ENCODE data around the gene FRMPD2.
A peak's percentile ranks its signal among the peaks of the same experiment; 100 is the strongest.

Gene FRMPD2, protein sequence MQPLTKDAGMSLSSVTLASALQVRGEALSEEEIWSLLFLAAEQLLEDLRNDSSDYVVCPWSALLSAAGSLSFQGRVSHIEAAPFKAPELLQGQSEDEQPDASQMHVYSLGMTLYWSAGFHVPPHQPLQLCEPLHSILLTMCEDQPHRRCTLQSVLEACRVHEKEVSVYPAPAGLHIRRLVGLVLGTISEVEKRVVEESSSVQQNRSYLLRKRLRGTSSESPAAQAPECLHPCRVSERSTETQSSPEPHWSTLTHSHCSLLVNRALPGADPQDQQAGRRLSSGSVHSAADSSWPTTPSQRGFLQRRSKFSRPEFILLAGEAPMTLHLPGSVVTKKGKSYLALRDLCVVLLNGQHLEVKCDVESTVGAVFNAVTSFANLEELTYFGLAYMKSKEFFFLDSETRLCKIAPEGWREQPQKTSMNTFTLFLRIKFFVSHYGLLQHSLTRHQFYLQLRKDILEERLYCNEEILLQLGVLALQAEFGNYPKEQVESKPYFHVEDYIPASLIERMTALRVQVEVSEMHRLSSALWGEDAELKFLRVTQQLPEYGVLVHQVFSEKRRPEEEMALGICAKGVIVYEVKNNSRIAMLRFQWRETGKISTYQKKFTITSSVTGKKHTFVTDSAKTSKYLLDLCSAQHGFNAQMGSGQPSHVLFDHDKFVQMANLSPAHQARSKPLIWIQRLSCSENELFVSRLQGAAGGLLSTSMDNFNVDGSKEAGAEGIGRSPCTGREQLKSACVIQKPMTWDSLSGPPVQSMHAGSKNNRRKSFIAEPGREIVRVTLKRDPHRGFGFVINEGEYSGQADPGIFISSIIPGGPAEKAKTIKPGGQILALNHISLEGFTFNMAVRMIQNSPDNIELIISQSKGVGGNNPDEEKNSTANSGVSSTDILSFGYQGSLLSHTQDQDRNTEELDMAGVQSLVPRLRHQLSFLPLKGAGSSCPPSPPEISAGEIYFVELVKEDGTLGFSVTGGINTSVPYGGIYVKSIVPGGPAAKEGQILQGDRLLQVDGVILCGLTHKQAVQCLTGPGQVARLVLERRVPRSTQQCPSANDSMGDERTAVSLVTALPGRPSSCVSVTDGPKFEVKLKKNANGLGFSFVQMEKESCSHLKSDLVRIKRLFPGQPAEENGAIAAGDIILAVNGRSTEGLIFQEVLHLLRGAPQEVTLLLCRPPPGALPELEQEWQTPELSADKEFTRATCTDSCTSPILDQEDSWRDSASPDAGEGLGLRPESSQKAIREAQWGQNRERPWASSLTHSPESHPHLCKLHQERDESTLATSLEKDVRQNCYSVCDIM (N-terminal part only)

DNA sequence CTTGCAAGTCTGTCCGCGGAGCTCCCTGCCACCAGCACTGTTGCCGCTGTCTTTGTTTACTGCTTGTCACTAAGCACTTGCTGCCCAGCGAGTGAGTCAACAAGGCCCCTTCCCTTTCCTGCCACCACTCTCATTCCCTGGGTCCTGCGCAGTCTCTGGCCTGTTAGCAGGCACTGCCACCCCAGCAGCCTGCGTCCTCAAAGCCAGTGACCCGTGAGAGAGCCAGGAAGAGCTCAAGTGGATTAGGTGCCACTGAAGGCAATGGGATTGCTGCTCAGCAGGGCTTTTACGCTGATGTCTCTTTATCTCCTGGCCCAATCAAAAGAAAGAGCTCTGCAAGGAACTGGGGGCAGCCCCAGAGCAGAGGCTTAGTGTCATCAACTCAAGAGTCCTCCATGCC lies at the start of gene FRMPD2:
TSS of gene FRMPD2 (minus strand) at position 61 of the 400 bp plus-strand sequence. CDS start 129 bp downstream, outside the sequence.
- DNase-seq (ENCODE audit: low read depth in 2 of 2) = no peak

DNA sequence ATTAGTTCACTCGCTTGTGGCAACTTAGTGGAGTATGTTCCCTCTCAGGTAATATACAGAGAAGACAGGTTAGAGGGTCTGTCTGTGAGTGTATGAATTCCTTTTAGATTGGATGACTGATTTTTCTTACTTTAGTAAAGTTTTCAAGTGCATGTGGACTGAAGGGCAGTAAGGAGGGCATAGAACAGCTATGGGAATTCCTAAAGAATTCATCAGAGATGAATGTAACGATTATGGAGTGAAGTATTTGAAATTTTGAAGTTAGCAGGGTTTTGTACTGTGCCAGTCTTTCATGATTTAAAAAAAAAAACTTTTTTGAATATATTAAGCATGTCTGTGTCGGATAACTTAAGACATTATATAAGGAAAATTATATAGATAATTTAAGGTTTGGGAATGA lies 47.5 kb upstream of the FRMPD2 start:
- no peak for DNase-seq (ENCODE audit: low read depth in 2 of 2)

DNA sequence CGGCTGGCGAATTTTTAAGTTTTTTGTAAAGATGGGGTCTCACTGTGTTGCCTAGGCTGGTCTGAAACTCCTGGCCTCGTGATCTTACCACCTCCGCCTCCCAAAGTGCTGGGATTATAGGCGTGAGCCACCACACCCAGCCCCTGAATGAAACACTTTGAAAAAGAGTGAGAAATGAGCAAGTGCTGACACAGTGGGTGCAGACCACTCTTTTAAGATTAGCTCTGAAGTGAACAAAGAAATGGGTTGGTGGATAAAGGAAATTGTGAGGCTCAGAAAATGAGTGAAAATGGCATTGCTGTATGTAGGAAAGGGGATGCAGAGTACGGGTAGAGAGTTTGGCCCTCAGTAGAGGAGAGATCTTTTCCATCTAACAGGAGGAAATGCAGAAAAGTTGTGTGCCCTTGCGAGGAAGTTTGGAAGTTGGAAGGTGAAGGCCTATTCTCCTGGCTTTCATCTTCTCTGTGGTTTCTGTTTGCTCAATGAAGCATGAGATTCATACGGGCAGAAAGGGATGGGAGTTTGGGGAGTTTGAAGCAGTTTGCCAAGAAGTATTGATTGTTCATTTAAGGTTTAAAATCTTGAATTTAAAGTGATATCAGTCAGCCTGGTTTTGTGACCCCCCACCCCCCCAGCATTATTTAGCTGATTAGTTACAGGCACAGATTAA lies 43.0 kb upstream of the FRMPD2 start:
- DNase-seq (ENCODE audit: low read depth in 2 of 2) = no peak

GRCh38 chr10:48316236-48316635 lies 41.7 kb upstream of the FRMPD2 start:
- DNase-seq (ENCODE audit: low read depth in 2 of 2) = no peak

GRCh38 chr10:48314107-48314506 lies 39.6 kb upstream of the FRMPD2 start:
- no peak for DNase-seq (ENCODE audit: low read depth in 2 of 2)

GRCh38 chr10:48309711-48310226 lies 35.3 kb upstream of the FRMPD2 start:
- DNase-seq (ENCODE audit: low read depth in 2 of 2) = no peak

DNA sequence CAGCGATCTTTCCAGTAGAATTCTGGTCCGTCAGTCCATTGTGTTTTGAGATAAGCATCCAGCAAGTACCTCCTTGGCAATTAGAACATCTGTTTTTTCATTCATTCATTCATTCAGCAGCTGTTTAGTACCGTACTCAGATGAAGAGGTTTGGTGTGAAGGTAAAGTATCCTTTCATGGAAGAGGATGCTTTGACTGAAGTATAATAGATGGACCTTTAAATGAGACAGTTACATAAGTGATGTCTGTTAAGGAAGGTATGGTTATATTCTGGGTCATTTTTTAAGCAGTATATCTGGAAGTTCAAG lies 33.2 kb upstream of the FRMPD2 start:
- DNase-seq (ENCODE audit: low read depth in 2 of 2) = no peak

- peak; percentile 27 to 41 for DNase-seq (ENCODE audit: low read depth in 2 of 2)
These were observed 32.6 kb upstream of the FRMPD2 start for GRCh38 chr10:48306870-48307710.

DNA sequence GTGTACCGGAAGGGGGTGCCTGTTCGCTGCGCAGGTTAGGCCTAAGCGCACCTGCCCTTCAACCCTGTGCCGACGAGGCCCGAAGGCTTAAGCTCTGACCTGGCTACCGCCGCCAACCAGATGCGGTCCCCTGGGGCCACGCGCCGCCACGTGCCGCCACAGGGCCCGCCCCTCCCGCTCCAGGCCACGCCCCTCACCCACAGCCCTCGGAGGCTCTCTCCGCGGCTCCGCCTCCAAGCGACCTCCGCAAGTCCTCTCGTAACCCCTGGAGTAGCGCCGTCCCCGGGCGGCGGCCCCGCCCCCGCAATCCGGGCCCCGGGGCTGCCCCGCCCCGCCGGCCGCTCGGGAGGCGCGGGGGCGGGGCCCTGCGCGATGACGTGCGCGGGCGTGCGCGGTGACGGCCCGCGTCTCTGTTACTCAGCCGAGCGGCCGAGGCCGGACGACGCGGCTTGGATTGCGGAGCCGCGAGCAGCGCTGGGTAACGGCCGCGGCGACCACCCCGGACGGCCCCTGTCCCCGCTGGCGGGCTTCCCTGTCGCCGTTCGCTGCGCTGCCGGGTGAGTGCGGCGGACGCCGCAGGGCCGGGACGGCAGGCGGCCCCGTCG lies 31.9 kb upstream of the FRMPD2 start, which contains the start of gene MAPK8:
TSS of gene MAPK8 (plus strand) at position 413 of the 605 bp plus-strand sequence. CDS start 94,984 bp downstream, outside the sequence.
- peak; percentile 74 to 82 for DNase-seq (ENCODE audit: low read depth in 2 of 2)

DNA sequence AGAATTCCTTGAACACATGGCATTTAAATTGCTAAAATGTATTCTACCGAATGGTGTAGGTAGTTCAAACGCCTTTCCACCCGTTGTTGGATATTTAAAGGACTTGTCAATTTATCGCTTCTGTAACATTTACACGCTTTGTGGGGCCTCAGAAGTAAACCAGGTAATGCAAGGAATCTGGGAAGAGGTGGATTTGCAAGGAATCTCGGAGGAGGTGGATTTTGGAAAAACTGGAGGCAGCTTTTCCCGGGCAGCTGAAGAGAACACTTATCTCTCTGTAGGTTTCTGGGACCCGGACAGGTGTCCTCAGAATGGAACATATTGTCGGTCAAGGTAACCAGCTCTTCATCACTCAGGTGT lies 31.4 kb upstream of the FRMPD2 start:
- no peak for DNase-seq (ENCODE audit: low read depth in 2 of 2)

DNA sequence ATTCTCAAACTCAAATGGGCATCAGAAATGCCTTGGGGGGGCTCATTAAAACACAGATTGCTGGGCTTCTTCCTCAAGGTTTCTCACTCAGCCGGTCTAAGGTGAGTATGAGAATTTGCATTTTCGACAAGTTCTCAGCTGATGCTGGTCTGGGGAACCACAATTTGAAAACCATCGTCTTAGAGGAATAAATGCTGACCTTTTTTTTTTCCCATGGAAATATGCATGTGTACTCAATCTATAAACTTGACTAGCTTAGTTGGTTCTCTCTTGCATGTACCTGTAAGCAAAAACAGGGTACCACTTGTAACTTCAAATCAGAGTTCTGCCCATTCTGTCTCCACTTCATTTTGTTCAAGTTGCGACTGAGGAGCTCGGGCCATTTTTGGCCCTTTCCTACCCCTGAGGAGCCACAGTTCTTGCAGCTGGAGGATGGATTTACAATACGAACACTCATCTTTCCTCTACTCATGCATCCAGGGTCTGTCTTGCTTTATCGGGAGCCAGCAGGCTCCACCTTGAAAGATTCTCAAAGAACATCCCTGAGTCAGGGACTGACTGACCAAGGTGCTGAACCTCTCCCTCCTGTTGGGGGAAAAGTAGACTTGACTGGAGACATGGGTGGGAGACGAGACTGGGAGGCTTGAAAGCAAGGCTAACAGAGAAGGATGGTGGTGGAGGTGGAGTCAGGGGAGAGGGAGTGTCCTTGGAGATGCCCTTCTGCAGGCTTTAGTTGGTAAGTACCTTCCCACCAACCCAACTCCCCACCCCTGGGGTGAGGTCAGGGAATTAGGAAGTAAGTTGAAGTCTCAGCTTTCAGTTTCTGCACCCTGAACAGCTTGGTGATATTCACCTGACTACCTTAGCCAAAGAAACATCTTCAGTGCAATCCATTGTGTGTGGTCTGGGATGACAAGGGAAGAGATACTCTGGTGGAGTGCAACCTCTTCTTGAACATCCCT lies 28.3 kb upstream of the FRMPD2 start:
- DNase-seq (ENCODE audit: low read depth in 2 of 2) = no peak

- no peak for DNase-seq (ENCODE audit: low read depth in 2 of 2)
These were observed 26.1 kb upstream of the FRMPD2 start for GRCh38 chr10:48300556-48300955.

DNA sequence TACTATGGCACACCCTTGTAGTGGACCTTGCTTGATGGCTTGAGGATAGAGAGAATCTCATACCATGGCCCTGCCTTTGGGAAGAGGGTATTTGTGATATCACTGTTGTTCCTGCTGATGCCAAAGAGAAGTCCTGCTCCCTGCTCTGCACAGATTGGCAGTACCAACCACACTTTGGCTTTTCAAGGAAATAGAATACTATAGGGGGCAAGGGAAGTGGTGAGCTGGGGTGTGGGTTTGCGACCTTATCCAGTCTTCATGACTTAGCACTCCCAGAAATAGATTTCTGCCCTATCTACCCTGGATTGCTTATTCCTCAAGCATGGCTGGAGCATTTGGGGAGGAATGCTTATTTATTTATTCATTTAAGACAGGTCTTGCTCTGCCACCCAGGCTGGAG lies 25.2 kb upstream of the FRMPD2 start:
- no peak for DNase-seq (ENCODE audit: low read depth in 2 of 2)

DNA sequence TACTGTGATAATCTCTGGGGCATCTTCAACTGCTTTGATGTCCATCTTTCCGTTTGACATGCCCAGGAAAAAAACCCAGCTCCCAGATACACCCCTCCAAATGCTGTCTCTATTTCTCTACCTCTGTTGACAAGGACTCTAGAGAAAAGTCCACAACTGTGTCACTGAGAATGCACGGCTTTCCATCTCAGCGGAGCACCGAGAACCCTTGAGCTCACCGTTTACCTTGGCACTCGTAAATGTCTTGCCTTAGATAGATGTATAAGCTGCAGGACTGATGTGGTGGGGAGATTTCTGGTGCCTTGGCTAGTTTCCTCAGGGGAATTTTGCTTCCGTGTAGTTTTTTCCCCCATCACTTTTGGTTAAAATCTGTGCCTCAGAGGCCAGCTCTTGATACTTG lies 24.6 kb upstream of the FRMPD2 start:
- DNase-seq (ENCODE audit: low read depth in 2 of 2) = no peak

DNA sequence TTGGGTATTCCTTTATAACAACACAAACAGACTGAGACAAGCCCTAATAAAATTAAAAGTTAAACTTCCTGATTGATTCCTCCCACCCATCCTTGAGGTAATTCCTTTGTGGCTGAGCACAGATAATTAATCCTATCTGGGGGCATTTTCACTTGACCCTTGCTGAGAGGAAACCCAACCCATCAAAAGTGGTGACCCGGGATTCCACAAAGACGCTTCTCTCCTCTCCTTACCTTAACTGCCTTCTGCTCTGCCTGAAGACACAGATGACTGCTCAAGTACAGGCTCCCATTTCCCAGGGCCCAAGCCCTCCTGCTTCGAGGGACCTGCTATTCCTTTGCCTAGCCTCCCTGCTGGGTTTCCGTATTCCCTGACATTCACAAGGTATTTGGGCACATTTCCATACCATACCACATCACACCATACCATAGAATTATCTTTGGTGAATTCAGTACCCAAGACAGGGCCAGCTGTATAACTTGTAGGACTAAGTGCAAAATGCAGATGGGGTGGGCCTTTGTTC lies 22.1 kb upstream of the FRMPD2 start:
- no peak for DNase-seq (ENCODE audit: low read depth in 2 of 2)

GRCh38 chr10:48294431-48294830 lies 19.9 kb upstream of the FRMPD2 start:
- no peak for DNase-seq (ENCODE audit: low read depth in 2 of 2)

DNA sequence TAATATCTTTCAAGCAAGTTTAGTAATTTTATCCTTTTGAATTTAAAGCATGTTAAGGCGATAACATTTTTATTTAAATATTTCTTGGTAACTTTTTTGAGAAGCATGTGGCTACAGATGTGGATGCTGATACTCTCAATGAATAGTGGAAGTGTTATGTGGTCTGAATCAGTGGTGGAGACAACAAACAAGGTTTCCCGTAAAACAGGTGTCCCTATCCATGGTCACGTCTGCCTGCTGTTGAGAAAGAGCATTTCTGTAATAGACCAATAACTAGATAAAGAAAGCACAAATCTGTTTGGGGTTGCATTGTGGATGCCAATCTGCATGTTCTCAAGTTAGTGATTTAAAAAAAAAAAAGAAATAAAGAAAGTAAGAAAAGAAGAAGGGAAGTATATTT lies 18.1 kb upstream of the FRMPD2 start:
- no peak for DNase-seq (ENCODE audit: low read depth in 2 of 2)

GRCh38 chr10:48291190-48291589 lies 16.7 kb upstream of the FRMPD2 start:
- no peak for DNase-seq (ENCODE audit: low read depth in 2 of 2)

DNA sequence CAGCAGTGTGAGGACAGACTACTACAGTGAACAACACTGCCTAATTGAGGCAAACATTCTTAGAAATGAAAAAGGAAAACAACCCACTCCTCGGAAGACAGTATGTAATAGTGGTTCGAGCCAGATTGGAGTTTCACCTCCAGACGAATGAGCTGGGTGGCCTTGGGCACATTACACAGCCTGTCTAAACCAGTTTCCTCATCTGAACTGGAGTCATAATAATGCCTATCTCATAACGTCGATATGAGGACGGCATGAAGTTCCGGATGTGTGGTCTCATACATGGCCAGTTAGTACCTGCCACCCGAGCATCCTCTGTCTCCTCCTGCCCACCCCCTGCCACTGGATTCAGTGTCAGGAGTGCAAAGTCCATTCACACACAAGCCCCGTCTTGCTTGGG lies 15.8 kb upstream of the FRMPD2 start:
- DNase-seq (ENCODE audit: low read depth in 2 of 2) = no peak
